Esophagus muscularis mucosa (tissue), 4 donors: ENCODE data around the gene HARBI1.

ENCODE experiments used
- EP300 ChIP-seq: sonication (generic); formaldehyde crosslinking; IDR thresholded peaks from one replicate; pipeline ENCODE4 v1.6.1; 2017; ENCODE audit warnings: antibody characterized with exemption
- POLR2A ChIP-seq: fragments of 450-650 bp; IDR thresholded peaks from one replicate; pipeline ENCODE4 v1.6.1; 2017; ENCODE audit warnings: antibody characterized with exemption, moderate library complexity, mild to moderate bottlenecking, low read depth
- TF ChIP-seq, protein P1 (sequence below), 3 experiments: fragments of 200-600 bp in 2 of 3; fragments of 450-650 bp in 1 of 3; sonication (generic) in 2 of 3; IDR thresholded peaks; one replicate each; pipeline ENCODE4 v1.5.1; 2017 to 2019; ENCODE audit warnings: antibody characterized with exemption in 3 of 3, mild to moderate bottlenecking in 2 of 3, moderate library complexity in 1 of 3

DNA sequence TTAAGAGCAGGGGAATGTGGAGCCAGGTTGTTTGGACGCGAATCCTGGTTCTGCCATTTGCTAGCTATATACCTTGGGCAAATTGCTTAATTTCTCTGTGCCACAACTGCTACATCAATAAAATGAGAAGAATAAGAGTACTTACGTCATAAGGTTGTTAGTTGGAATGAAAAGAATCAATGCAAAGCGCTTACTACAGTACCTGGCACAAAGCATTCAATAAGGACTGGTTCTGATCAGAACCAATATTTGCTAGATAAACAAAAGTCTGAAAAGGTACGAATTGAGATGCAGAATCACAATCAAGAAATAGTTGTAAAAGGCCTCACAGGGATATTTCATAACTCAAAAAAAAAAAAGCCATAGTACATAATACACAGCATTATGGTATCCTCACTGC lies 34.4 kb downstream of the HARBI1 start:
- TF ChIP-seq EP300 (no peak), POLR2A (no peak)
- TF ChIP-seq, protein P1, sequence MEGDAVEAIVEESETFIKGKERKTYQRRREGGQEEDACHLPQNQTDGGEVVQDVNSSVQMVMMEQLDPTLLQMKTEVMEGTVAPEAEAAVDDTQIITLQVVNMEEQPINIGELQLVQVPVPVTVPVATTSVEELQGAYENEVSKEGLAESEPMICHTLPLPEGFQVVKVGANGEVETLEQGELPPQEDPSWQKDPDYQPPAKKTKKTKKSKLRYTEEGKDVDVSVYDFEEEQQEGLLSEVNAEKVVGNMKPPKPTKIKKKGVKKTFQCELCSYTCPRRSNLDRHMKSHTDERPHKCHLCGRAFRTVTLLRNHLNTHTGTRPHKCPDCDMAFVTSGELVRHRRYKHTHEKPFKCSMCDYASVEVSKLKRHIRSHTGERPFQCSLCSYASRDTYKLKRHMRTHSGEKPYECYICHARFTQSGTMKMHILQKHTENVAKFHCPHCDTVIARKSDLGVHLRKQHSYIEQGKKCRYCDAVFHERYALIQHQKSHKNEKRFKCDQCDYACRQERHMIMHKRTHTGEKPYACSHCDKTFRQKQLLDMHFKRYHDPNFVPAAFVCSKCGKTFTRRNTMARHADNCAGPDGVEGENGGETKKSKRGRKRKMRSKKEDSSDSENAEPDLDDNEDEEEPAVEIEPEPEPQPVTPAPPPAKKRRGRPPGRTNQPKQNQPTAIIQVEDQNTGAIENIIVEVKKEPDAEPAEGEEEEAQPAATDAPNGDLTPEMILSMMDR (IDR thresholded peaks at IDR 0.05): no peak
